Measurements from ENCODE around the gene PRIM2. TPM values are rescaled to one million over a fixed set of nuclear protein-coding genes. Genes with fewer than 3 reads are reported as not detected.
"Not testable (repeated sequence)": the region's sequence is repeated elsewhere in the genome, so short reads cannot be mapped to it uniquely, and the experiment has no call there.

Gene PRIM2
- total RNA-seq, 1 experiment from 2014 or later: 45.2 TPM

GRCh38 chr6:57579489-57579888 is 262.1 kb downstream of the PRIM2 start:
- H3K27ac ChIP-seq (ENCODE audit: low read depth, low read length, poor library complexity, severe bottlenecking); intact Hi-C loops (cut with micrococcal nuclease; ENCODE audit: unreplicated experiment); POLR2A ChIA-PET (ENCODE audit: low non-redundant PET): not testable (repeated sequence)

GRCh38 chr6:57581586-57581985 is 264.2 kb downstream of the PRIM2 start:
- BruUV-seq (replicated peaks); H3K4me3 ChIP-seq (ENCODE audit: low read depth, low read length, poor library complexity, severe bottlenecking); POLR2A ChIA-PET (ENCODE audit: low non-redundant PET); H3K27ac ChIP-seq (ENCODE audit: low read depth, low read length, poor library complexity, severe bottlenecking); H3K27me3 ChIP-seq (replicated peaks; ENCODE audit: insufficient read depth, low read depth, low read length, poor library complexity); H3K36me3 ChIP-seq (ENCODE audit: insufficient read depth, low read length, poor library complexity, severe bottlenecking); CTCF ChIA-PET; H3K4me1 ChIP-seq (ENCODE audit: insufficient read depth, low read length, poor library complexity, severe bottlenecking); DNase-seq (ENCODE audit: low spot score); H3K9me3 ChIP-seq (ENCODE audit: low read depth, low read length, poor library complexity, severe bottlenecking); intact Hi-C loops (cut with micrococcal nuclease; ENCODE audit: unreplicated experiment): not testable (repeated sequence)

More at GRCh38 chr6:57579489-57579888, 262.1 kb downstream of the PRIM2 start:
- TF ChIP-seq CTCF (conservative IDR thresholded peaks at IDR 0.05; ENCODE audit: low read depth, low read length): peak; percentile 39; the same call in 1 of the 2 replicates
- H3K4me3 ChIP-seq (ENCODE audit: low read depth, low read length, poor library complexity, severe bottlenecking); BruUV-seq (replicated peaks); H3K27me3 ChIP-seq (replicated peaks; ENCODE audit: insufficient read depth, low read depth, low read length, poor library complexity); H3K4me1 ChIP-seq (ENCODE audit: insufficient read depth, low read length, poor library complexity, severe bottlenecking); H3K36me3 ChIP-seq (ENCODE audit: insufficient read depth, low read length, poor library complexity, severe bottlenecking); CTCF ChIA-PET; H3K9me3 ChIP-seq (ENCODE audit: low read depth, low read length, poor library complexity, severe bottlenecking); DNase-seq (ENCODE audit: low spot score): not testable (repeated sequence)

- H3K27ac ChIP-seq (ENCODE audit: low read depth, low read length, poor library complexity, severe bottlenecking); H3K36me3 ChIP-seq (ENCODE audit: insufficient read depth, low read length, poor library complexity, severe bottlenecking); H3K9me3 ChIP-seq (ENCODE audit: low read depth, low read length, poor library complexity, severe bottlenecking); POLR2A ChIA-PET (ENCODE audit: low non-redundant PET); H3K4me3 ChIP-seq (ENCODE audit: low read depth, low read length, poor library complexity, severe bottlenecking); H3K4me1 ChIP-seq (ENCODE audit: insufficient read depth, low read length, poor library complexity, severe bottlenecking); H3K27me3 ChIP-seq (replicated peaks; ENCODE audit: insufficient read depth, low read depth, low read length, poor library complexity); intact Hi-C loops (cut with micrococcal nuclease; ENCODE audit: unreplicated experiment); CTCF ChIA-PET; DNase-seq (ENCODE audit: low spot score); BruUV-seq (replicated peaks): not testable (repeated sequence)
These were observed 283.7 kb downstream of the PRIM2 start for GRCh38 chr6:57601105-57601504.

GRCh38 chr6:57605303-57605702 is 287.9 kb downstream of the PRIM2 start:
- CTCF ChIA-PET; H3K4me1 ChIP-seq (ENCODE audit: insufficient read depth, low read length, poor library complexity, severe bottlenecking); H3K36me3 ChIP-seq (ENCODE audit: insufficient read depth, low read length, poor library complexity, severe bottlenecking); BruUV-seq (replicated peaks); POLR2A ChIA-PET (ENCODE audit: low non-redundant PET); DNase-seq (ENCODE audit: low spot score); H3K27me3 ChIP-seq (replicated peaks; ENCODE audit: insufficient read depth, low read depth, low read length, poor library complexity); H3K27ac ChIP-seq (ENCODE audit: low read depth, low read length, poor library complexity, severe bottlenecking); intact Hi-C loops (cut with micrococcal nuclease; ENCODE audit: unreplicated experiment); H3K9me3 ChIP-seq (ENCODE audit: low read depth, low read length, poor library complexity, severe bottlenecking); H3K4me3 ChIP-seq (ENCODE audit: low read depth, low read length, poor library complexity, severe bottlenecking): not testable (repeated sequence)

GRCh38 chr6:57606331-57606730 is 288.9 kb downstream of the PRIM2 start:
- not testable (repeated sequence) for H3K27me3 ChIP-seq (replicated peaks; ENCODE audit: insufficient read depth, low read depth, low read length, poor library complexity)

GRCh38 chr6:57610612-57611011 is 293.2 kb downstream of the PRIM2 start:
- CTCF ChIA-PET; H3K4me1 ChIP-seq (ENCODE audit: insufficient read depth, low read length, poor library complexity, severe bottlenecking); DNase-seq (ENCODE audit: low spot score); H3K27me3 ChIP-seq (replicated peaks; ENCODE audit: insufficient read depth, low read depth, low read length, poor library complexity); BruUV-seq (replicated peaks); H3K4me3 ChIP-seq (ENCODE audit: low read depth, low read length, poor library complexity, severe bottlenecking); POLR2A ChIA-PET (ENCODE audit: low non-redundant PET); intact Hi-C loops (cut with micrococcal nuclease; ENCODE audit: unreplicated experiment); H3K9me3 ChIP-seq (ENCODE audit: low read depth, low read length, poor library complexity, severe bottlenecking); H3K36me3 ChIP-seq (ENCODE audit: insufficient read depth, low read length, poor library complexity, severe bottlenecking); H3K27ac ChIP-seq (ENCODE audit: low read depth, low read length, poor library complexity, severe bottlenecking): not testable (repeated sequence)

More at GRCh38 chr6:57606331-57606730, 288.9 kb downstream of the PRIM2 start:
- CTCF ChIA-PET; BruUV-seq (replicated peaks); H3K4me1 ChIP-seq (ENCODE audit: insufficient read depth, low read length, poor library complexity, severe bottlenecking); H3K27ac ChIP-seq (ENCODE audit: low read depth, low read length, poor library complexity, severe bottlenecking); POLR2A ChIA-PET (ENCODE audit: low non-redundant PET); H3K4me3 ChIP-seq (ENCODE audit: low read depth, low read length, poor library complexity, severe bottlenecking); H3K9me3 ChIP-seq (ENCODE audit: low read depth, low read length, poor library complexity, severe bottlenecking); intact Hi-C loops (cut with micrococcal nuclease; ENCODE audit: unreplicated experiment); H3K36me3 ChIP-seq (ENCODE audit: insufficient read depth, low read length, poor library complexity, severe bottlenecking); DNase-seq (ENCODE audit: low spot score): not testable (repeated sequence)

- H3K27ac ChIP-seq (ENCODE audit: low read depth, low read length, poor library complexity, severe bottlenecking); H3K36me3 ChIP-seq (ENCODE audit: insufficient read depth, low read length, poor library complexity, severe bottlenecking); POLR2A ChIA-PET (ENCODE audit: low non-redundant PET); CTCF ChIA-PET; H3K9me3 ChIP-seq (ENCODE audit: low read depth, low read length, poor library complexity, severe bottlenecking); H3K27me3 ChIP-seq (replicated peaks; ENCODE audit: insufficient read depth, low read depth, low read length, poor library complexity); H3K4me1 ChIP-seq (ENCODE audit: insufficient read depth, low read length, poor library complexity, severe bottlenecking); BruUV-seq (replicated peaks); intact Hi-C loops (cut with micrococcal nuclease; ENCODE audit: unreplicated experiment); DNase-seq (ENCODE audit: low spot score); H3K4me3 ChIP-seq (ENCODE audit: low read depth, low read length, poor library complexity, severe bottlenecking): not testable (repeated sequence)
These were observed 301.5 kb downstream of the PRIM2 start for GRCh38 chr6:57618959-57619358.
